Glutamatergic neuron (in vitro differentiated cells): ENCODE measurements around the gene ARHGEF40. TPM values are rescaled to one million over a fixed set of nuclear protein-coding genes. Genes with fewer than 3 reads are reported as not detected.

Experiments
- DNase-seq: peaks from one replicate; pipeline ENCODE4 v3.0.0; 2022
- H3K27ac Mint-ChIP-seq: one replicate; pipeline ENCODE4 v1.8.0; 2020; ENCODE audit warnings: mild to moderate bottlenecking, mixed read lengths, inconsistent platforms; ENCODE audit not compliant: unreplicated experiment
- H3K27me3 Mint-ChIP-seq: one replicate; pipeline ENCODE4 v1.8.0; 2020; ENCODE audit warnings: mild to moderate bottlenecking, moderate library complexity, mixed read lengths, inconsistent platforms; ENCODE audit not compliant: unreplicated experiment
- H3K36me3 Mint-ChIP-seq: one replicate; pipeline ENCODE4 v1.8.0; 2020; ENCODE audit warnings: mild to moderate bottlenecking, mixed read lengths, inconsistent platforms; ENCODE audit not compliant: unreplicated experiment
- H3K4me1 Mint-ChIP-seq: one replicate; pipeline ENCODE4 v1.8.0; 2020; ENCODE audit warnings: mild to moderate bottlenecking, low read depth, mixed read lengths, inconsistent platforms; ENCODE audit not compliant: unreplicated experiment
- H3K4me3 Mint-ChIP-seq: one replicate; pipeline ENCODE4 v1.8.0; 2020; ENCODE audit warnings: mild to moderate bottlenecking, mixed read lengths, inconsistent platforms; ENCODE audit not compliant: unreplicated experiment
- H3K9me3 Mint-ChIP-seq: one replicate; pipeline ENCODE4 v1.8.0; 2020; ENCODE audit warnings: mild to moderate bottlenecking, moderate library complexity, mixed read lengths, inconsistent platforms; ENCODE audit not compliant: unreplicated experiment
- total RNA-seq: library from RNA; stranded (reverse); fragmentation: NEBNext Ultra II Directional; extraction: Animal tissue kit (Norgen Biotek cat#: 25700); gene quantifications from one replicate; pipeline ENCODE4 v1.2.1, GENCODE V29; 2021; ENCODE audit not compliant: unreplicated experiment
- TF ChIP-seq, protein P1 (sequence below): fragments of 200-600 bp; sonication (generic); IDR thresholded peaks from one replicate; pipeline ENCODE4 v1.5.0; 2021; ENCODE audit not compliant: partially characterized antibody, unreplicated experiment

Gene ARHGEF40
- total RNA-seq, 1 donor from 2014 or later, result 42.4 TPM

DNA sequence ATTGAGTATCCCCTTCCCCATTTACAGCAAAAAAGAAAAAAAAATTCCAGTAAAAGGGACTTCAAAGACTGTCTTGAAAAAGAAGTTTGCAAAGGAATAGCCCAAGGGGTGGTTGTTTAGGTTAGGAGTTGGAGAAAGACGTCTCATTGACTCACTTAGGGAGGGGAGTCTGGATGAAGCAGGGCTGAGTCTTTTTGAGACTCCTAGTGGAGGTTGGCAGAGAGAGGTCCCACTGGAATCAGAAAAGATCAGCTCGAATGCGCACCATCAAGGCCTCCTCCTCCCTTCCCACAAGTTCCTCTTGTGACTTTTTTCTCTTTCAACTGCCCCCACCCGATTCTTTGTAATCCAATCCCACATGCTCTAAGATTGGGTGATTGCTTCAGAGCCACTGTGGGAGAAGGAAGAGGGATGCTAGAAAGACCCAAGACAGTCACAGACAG lies 1.9 kb downstream of the ARHGEF40 start:
- Mint-ChIP-seq H3K4me3 (peak overlapping the region; percentile 87), H3K27me3 (peaks cover 23% of the 10 kb centered on the region), H3K9me3 (peaks cover 19% of the 10 kb centered on the region), H3K27ac (peak overlapping the region; percentile 78), H3K4me1 (peaks cover 18% of the 10 kb centered on the region), H3K36me3 (peaks cover 14% of the 10 kb centered on the region)
- DNase-seq, result no peak
- TF ChIP-seq, protein P1, sequence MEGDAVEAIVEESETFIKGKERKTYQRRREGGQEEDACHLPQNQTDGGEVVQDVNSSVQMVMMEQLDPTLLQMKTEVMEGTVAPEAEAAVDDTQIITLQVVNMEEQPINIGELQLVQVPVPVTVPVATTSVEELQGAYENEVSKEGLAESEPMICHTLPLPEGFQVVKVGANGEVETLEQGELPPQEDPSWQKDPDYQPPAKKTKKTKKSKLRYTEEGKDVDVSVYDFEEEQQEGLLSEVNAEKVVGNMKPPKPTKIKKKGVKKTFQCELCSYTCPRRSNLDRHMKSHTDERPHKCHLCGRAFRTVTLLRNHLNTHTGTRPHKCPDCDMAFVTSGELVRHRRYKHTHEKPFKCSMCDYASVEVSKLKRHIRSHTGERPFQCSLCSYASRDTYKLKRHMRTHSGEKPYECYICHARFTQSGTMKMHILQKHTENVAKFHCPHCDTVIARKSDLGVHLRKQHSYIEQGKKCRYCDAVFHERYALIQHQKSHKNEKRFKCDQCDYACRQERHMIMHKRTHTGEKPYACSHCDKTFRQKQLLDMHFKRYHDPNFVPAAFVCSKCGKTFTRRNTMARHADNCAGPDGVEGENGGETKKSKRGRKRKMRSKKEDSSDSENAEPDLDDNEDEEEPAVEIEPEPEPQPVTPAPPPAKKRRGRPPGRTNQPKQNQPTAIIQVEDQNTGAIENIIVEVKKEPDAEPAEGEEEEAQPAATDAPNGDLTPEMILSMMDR, result no peak

DNA sequence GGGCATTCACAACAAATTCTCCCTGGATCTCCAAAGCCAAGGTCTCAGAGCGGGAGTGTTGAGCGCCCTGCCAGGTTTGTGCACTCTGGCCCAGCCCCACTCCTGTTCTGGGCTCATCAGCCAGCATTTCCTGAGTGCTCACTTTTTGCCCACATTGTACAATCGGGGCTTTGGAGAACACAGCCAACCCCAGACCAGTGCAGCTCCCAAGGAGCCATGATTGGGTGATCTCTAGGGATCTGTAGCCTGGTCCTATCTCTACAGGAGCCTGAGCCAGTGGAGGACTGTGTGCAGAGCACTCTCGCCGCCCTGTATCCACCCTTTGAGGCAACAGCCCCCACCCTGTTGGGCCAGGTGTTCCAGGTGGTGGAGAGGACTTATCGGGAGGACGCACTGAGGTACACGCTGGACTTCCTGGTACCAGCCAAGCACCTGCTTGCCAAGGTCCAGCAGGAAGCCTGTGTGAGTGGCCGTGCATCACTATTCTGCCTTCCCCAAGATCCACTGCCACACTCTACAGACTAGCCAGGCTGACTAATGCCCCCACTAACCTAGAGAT lies 2.8 kb downstream of the ARHGEF40 start:
- Mint-ChIP-seq H3K4me3 (peak overlapping the region; percentile 87), H3K27ac (peak overlapping the region; percentile 78), H3K27me3 (peaks cover 28% of the 10 kb centered on the region), H3K4me1 (peaks cover 18% of the 10 kb centered on the region), H3K36me3 (peaks cover 18% of the 10 kb centered on the region), H3K9me3 (peaks cover 19% of the 10 kb centered on the region)
- DNase-seq, result no peak
- TF ChIP-seq, protein P1, result no peak

DNA sequence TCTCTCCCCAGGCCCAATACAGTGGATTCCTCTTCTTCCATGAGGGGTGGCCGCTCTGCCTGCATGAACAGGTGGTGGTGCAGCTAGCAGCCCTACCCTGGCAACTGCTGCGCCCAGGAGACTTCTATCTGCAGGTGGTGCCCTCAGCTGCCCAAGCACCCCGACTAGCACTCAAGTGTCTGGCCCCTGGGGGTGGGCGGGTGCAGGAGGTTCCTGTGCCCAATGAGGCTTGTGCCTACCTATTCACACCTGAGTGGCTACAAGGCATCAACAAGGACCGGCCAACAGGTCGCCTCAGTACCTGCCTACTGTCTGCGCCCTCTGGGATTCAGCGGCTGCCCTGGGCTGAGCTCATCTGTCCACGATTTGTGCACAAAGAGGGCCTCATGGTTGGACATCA lies 3.8 kb downstream of the ARHGEF40 start:
- peaks cover 16% of the 10 kb centered on the region for H3K4me1 Mint-ChIP-seq
- H3K27ac Mint-ChIP-seq, result no peak overlapping the region
- no peak for DNase-seq
- peaks cover 28% of the 10 kb centered on the region for H3K27me3 Mint-ChIP-seq
- H3K4me3 Mint-ChIP-seq, result no peak overlapping the region
- TF ChIP-seq, protein P1, result no peak
- H3K36me3 Mint-ChIP-seq, result peaks cover 18% of the 10 kb centered on the region
- peaks cover 12% of the 10 kb centered on the region for H3K9me3 Mint-ChIP-seq

DNA sequence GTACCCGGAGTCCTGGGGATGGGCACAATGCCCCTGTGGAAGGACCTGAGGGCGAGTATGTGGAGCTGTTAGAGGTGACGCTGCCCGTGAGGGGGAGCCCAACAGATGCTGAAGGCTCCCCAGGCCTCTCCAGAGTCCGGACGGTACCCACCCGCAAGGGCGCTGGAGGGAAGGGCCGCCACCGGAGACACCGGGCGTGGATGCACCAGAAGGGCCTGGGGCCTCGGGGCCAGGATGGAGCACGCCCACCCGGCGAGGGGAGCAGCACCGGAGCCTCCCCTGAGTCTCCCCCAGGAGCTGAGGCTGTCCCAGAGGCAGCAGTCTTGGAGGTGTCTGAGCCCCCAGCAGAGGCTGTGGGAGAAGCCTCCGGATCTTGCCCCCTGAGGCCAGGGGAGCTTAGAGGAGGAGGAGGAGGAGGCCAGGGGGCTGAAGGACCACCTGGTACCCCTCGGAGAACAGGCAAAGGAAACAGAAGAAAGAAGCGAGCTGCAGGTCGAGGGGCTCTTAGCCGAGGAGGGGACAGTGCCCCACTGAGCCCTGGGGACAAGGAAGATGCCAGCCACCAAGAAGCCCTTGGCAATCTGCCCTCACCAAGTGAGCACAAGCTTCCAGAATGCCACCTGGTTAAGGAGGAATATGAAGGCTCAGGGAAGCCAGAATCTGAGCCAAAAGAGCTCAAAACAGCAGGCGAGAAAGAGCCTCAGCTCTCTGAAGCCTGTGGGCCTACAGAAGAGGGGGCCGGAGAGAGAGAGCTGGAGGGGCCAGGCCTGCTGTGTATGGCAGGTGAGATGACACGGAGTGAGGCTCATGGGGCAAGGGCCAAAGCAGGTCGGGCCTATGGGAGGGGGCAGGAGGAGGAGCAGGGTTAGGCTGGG lies 4.5 kb downstream of the ARHGEF40 start:
- no peak overlapping the region for H3K27ac Mint-ChIP-seq
- H3K27me3 Mint-ChIP-seq, result peaks cover 25% of the 10 kb centered on the region
- H3K36me3 Mint-ChIP-seq, result peaks cover 18% of the 10 kb centered on the region
- peaks cover 12% of the 10 kb centered on the region for H3K9me3 Mint-ChIP-seq
- H3K4me3 Mint-ChIP-seq, result no peak overlapping the region
- TF ChIP-seq, protein P1, result no peak
- DNase-seq, result no peak
- H3K4me1 Mint-ChIP-seq, result peaks cover 13% of the 10 kb centered on the region
